GM08714 (cell line): ENCODE measurements around the gene BOLA1.

ENCODE experiments used
- H3K4me3 ChIP-seq: fragments of 200-500 bp; sonication (Bioruptor generic); 2 replicates; pipeline ENCODE4 v1.5.1; 2014; ENCODE audit warnings: mild to moderate bottlenecking, low read length, inconsistent platforms
- ZNF274 ChIP-seq: IDR thresholded peaks from 2 replicates; pipeline ENCODE4 v1.6.1; 2012; ENCODE audit warnings: mild to moderate bottlenecking, low read depth, low read length

Gene BOLA1

GRCh38 chr1:149915429-149916192 is 16.2 kb downstream of the BOLA1 start:
- no peak for TF ChIP-seq ZNF274
- no peak overlapping the region for H3K4me3 ChIP-seq

DNA sequence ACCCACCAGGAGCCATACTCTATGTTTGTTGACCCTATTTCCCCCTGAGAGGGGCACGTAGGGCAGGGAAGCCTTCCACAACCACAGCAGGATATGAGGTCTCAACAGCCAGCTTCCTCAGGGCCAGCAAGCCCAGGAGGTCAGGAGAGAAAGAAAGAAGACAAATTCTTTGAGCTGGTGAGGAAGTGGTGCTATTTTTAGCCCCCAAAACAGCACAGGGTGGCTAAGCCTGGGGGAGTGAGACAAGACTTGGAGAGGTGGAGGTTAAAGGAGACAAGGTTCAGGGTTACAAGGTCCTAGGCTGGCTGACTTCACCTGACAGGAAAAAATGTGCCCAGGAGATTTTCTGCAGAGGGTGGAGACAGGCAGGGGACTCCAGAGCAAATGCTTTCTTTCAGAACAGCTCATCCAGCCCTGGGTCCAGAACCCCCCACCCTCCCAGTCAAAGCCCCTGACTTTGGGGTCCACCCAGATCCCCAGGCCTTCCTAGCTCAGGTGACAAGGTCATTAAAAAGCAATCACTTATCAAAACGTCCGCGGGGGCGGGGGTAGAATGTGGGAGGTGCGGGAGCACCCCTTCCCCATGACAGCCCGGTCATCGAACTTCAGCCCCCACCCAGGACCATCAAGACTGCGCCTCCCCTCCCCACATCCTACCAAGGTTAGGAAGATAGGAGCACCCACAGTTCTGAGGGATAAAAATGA is 17.0 kb downstream of the BOLA1 start:
- no peak for TF ChIP-seq ZNF274
- H3K4me3 ChIP-seq, result peak overlapping the region; percentile 91; the same call in 1 of the 2 replicates

DNA sequence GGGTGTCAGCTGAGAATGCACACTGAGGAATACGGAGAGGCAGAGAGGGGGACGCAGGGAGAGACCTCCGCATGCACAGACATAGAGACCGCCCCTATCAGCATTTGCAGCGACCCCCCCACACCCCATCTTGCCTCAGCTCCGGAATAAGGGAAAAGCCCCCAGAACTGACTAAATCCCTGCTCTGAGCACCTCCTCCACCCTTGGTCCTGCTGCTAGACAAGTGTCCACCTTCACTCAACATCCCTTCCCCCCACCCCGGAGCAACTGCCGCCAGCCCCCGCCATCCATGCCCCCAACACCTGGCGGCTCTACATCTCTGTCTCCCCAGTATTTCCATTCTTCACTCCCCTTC is 17.5 kb downstream of the BOLA1 start:
- no peak for TF ChIP-seq ZNF274

DNA sequence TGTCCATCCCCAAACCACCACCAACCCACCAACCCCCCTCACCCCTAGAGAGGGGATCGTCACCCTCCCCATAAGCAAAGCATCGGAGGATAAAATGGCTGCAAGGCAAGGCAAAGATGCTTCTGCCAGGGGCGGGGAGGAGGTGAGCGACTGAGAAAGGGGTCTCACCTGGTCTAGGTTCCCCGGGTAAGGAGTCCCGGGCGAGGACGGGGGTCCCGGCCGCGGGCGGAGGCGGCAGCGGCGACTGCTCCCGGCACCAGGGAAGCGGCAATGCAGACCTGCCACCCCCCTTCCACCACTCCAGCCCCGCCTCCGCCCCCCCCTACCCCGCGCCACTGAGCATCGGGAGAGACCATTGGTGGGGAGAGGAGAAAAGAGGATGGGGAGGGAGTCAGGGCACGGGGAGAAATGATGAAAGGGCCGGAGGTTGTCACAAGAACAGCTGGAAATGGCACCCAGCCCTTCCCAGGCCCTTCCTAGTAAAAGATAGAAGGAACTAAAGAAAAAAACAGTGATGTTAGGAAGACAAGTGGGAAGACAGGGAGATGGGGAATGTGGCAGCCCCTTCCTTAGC is 18.3 kb downstream of the BOLA1 start, which contains the start of gene SV2A:
TSS of gene SV2A (minus strand) at position 274 of the 574 bp plus-strand sequence. CDS start 4,004 bp downstream, outside the sequence.
- TF ChIP-seq ZNF274, result no peak

More for the DNA sequence above, 17.5 kb downstream of the BOLA1 start:
- H3K4me3 ChIP-seq, result peak overlapping the region; percentile 91

GRCh38 chr1:149923626-149924025 is 24.3 kb downstream of the BOLA1 start:
- no peak for TF ChIP-seq ZNF274
- H3K4me3 ChIP-seq, result no peak overlapping the region

More for the DNA sequence above, 18.3 kb downstream of the BOLA1 start, which contains the start of gene SV2A:
- peak within 1 kb of the TSS; percentile 91 for H3K4me3 ChIP-seq

GRCh38 chr1:149925345-149925744 is 26.0 kb downstream of the BOLA1 start:
- no peak overlapping the region for H3K4me3 ChIP-seq
- TF ChIP-seq ZNF274, result no peak

DNA sequence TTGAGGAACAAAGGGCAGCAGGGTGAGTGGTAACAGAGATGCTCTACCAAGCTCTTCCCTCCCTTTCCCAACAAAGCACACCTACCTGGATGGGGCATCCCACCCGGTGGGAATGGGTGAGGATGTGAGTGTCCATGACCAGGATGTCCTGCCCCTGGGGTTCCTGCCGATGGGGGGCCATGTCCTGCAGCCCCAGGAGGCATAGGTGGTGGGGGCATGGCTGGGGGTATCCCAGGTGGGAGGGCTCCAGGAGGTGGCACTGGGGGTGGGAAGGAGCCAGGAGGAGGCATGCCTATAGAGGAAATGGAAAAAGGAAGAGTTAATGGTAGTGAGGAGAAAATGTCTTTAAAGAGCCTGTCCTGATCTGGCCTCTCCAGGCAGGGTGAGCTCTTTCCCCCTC is 26.4 kb downstream of the BOLA1 start:
- no peak overlapping the region; the same call in 1 of the 2 replicates for H3K4me3 ChIP-seq
- TF ChIP-seq ZNF274, result no peak

DNA sequence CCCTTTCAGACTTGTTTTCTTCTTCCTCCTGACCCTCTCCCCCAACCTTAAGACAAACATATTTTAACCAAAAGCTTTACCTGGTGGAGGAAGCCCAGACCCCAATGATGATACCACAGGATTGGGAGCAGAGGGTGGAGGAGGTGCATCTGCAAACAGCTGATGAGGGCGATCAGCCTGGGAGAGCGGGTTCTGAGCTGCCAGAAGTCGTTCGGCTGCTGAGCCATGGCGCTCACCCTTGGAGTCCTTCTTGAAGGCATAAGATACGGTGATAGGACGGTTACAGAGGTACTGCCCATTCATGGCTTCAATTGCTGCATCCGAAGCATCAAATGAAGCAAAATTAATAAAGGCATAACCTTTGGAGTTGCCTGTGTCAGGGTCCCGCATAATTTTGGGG is 26.9 kb downstream of the BOLA1 start:
- H3K4me3 ChIP-seq, result peak overlapping the region; percentile 99; the same call in 1 of the 2 replicates
- TF ChIP-seq ZNF274, result no peak

GRCh38 chr1:149927056-149927562 is 27.7 kb downstream of the BOLA1 start:
- H3K4me3 ChIP-seq, result peak overlapping the region; percentile 99
- TF ChIP-seq ZNF274, result no peak

DNA sequence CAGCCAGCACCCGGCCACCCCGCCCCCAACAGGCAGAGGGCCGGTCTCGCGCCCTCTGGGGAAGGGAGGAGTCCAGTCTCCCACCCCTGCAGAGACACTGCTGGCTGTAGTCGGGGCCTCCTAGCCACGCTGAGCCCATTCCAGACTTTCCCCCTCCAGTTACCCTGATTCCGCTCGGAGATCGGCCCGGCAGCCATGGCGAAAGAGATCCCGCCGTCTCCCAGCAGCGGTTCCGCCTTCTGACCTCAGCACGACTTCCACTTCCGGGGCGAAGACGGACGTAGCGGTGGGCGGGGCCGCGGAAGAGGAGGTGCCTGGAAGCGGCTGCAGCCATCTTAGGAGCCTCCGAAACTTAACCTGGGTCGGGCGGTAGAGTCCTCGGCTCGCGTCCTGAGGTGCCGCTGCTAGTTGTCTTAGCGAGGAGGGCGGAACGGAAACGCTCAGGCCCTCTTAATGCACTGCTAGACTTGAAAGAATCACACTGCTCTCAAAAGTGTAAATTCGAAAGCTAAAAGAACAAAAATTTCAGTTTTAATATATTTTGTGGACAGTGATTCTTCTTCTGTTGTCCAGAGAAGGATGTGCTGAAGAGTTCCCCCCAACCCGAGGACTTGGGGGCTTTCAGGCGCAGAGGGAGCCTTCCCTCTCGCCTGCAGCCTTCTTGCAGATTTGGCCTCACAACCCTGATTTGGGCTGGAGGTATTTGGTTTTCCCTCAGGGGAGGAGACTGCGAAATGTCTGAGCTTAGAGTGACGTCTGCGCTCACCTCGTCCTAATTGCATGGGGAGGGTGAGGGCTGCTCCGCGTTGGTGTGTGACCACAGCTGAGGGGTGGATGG is 28.4 kb downstream of the BOLA1 start, which contains the start of gene SF3B4:
TSS of gene SF3B4 (minus strand) at position 241 of the 838 bp plus-strand sequence. CDS start at position 197, 44 bp downstream.
- no peak for TF ChIP-seq ZNF274
- H3K4me3 ChIP-seq, result peak within 1 kb of the TSS; percentile 99

- no peak for TF ChIP-seq ZNF274
- peak overlapping the region; percentile 99; the same call in 1 of the 2 replicates for H3K4me3 ChIP-seq
These were observed 29.0 kb downstream of the BOLA1 start for GRCh38 chr1:149928401-149928724.

DNA sequence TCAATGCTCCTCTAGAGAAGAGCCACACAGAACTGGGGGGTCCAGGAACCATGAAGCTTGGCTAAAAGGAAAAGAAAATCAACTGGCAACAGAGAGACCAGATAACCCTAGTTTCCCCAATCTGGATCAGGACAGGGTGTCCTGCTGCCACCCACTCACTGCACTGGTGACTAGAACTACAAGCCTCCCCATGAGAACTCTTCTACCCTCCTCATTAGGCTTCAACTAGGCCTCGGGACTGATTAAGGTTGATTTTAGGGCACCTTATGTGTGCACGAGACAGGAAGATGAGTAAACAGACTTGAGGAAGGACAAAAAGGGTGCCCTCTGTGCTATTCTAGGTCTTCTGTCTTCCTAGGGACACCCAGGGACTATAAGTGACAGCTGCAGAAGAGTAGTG is 30.5 kb downstream of the BOLA1 start:
- no peak overlapping the region for H3K4me3 ChIP-seq
- no peak for TF ChIP-seq ZNF274

DNA sequence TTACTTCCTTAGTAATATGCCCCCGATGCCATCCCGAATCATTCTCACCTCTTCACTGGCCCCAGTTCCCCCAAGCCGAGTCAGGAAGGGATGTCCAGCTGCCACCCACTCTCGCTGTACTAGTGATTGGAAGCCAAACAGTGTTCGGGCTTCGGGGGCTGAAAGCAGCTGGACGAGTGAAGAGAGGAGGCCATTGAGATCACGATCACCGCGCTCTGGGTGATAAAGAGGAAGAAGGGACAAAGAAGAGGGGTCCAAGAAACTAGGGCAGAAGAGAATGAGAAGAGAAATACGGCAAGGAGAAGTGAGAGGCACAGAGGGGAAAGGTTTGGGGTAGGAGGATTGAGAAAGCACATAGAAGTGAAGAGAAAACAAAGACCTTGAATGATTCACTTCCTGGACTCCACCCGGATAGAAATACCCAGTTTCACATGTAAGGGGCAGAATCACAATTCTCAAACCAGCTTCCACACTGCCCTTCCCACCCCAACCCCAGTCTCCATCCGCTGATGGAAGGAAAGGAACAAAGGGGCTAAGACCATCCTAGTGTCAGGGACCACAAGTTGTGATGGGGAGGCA is 31.9 kb downstream of the BOLA1 start:
- TF ChIP-seq ZNF274, result no peak
- H3K4me3 ChIP-seq, result no peak overlapping the region

- TF ChIP-seq ZNF274, result no peak
- no peak overlapping the region for H3K4me3 ChIP-seq
These were observed 33.1 kb downstream of the BOLA1 start for GRCh38 chr1:149932474-149932873.
